Activated CD4-positive, alpha-beta T cell treated with anti-CD3 and anti-CD28 coated beads, Interleukin-2, amount 10 ng/mL, durations not matched to agents 7 days and 5 days (primary cell): Measurements from ENCODE around the gene ZNF667. TPM values are rescaled to one million over a fixed set of nuclear protein-coding genes. Genes with fewer than 3 reads are reported as not detected.

Experiments used
- CTCF ChIA-PET: fragments of 350-600 bp; sonication (Branson Sonifier 250); formaldehyde crosslinking; loops from one replicate; lab custom pipeline; 2021; ENCODE audit warnings: antibody characterized with exemption; lab: Charles Lee
- POLR2A ChIA-PET: fragments of 350-600 bp; sonication (Branson Sonifier 250); formaldehyde crosslinking; loops from one replicate; lab custom pipeline; 2021; ENCODE audit warnings: antibody characterized with exemption; lab: Charles Lee
- DNase-seq: peaks from one replicate; pipeline ENCODE4 v3.0.0-alpha.2; 2020
- H3K27ac Mint-ChIP-seq: one replicate; pipeline ENCODE4 v1.8.0; 2021; ENCODE audit warnings: mild to moderate bottlenecking, moderate library complexity, mixed read lengths
- H3K27me3 Mint-ChIP-seq: one replicate; pipeline ENCODE4 v1.8.0; 2021; ENCODE audit warnings: mixed read lengths
- H3K36me3 Mint-ChIP-seq: one replicate; pipeline ENCODE4 v1.8.0; 2021; ENCODE audit warnings: low read depth, mixed read lengths
- H3K4me1 Mint-ChIP-seq: one replicate; pipeline ENCODE4 v1.8.0; 2021; ENCODE audit warnings: mixed read lengths
- H3K4me3 Mint-ChIP-seq: one replicate; pipeline ENCODE4 v1.8.0; 2021; ENCODE audit warnings: mild to moderate bottlenecking, moderate library complexity, mixed read lengths
- H3K9me3 Mint-ChIP-seq: one replicate; pipeline ENCODE4 v1.8.0; 2021; ENCODE audit warnings: mixed read lengths
- total RNA-seq, 2 experiments: library from RNA; stranded (reverse); gene quantifications; one replicate each; pipeline ENCODE4 v1.2.3, GENCODE V29; 2021

Gene ZNF667
- total RNA-seq, 2 experiments from 2014 or later, result 1.00 to 1.0 TPM

DNA sequence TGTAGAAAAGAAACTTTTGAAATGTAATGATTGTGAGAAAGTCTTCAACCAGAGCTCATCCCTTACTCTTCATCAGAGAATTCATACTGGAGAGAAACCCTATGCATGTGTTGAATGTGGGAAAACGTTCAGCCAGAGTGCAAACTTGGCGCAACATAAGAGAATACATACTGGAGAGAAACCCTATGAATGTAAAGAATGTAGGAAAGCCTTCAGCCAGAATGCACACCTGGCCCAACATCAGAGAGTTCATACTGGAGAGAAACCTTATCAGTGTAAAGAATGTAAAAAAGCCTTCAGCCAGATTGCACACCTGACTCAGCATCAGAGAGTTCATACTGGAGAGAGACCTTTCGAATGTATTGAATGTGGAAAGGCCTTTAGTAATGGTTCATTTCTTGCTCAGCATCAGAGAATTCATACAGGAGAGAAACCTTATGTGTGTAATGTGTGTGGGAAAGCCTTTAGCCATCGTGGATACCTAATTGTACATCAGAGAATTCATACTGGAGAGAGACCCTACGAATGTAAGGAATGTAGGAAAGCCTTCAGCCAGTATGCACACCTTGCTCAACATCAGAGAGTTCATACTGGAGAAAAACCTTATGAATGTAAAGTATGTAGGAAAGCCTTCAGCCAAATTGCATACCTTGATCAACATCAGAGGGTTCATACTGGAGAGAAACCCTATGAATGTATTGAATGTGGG lies 53.7 kb downstream of the ZNF667 start:
- Mint-ChIP-seq H3K27me3 (no peaks in the 10 kb centered on the region), H3K4me3 (no peak overlapping the region), H3K27ac (no peak overlapping the region), H3K4me1 (no peaks in the 10 kb centered on the region), H3K9me3 (peaks cover 75% of the 10 kb centered on the region), H3K36me3 (peaks cover 61% of the 10 kb centered on the region)
- CTCF ChIA-PET, result no interaction called here
- DNase-seq, result no peak
- POLR2A ChIA-PET, result no interaction called here

DNA sequence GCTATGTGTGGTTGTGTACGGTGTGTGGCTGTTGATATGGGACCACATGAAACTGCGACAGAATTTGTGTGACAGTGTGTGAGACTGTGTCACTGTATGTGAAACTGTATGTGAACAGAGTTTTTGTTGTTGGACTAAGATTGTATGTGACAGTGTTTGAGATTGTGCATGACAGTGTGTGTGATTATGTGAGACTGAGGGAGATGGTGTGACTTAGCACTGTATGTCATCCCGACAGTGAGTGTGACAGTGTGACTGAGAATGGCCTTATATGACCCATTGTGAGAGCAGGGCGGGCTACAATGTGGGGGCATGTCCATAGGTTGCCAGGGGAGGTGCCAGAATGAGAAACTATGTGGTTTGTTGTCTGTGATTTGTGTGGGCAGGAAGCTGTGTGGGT lies 72.1 kb downstream of the ZNF667 start:
- H3K4me1 Mint-ChIP-seq, result peaks cover 24% of the 10 kb centered on the region
- H3K27ac Mint-ChIP-seq, result peak overlapping the region; percentile 96
- DNase-seq, result peak; percentile 14
- peaks cover 71% of the 10 kb centered on the region for H3K36me3 Mint-ChIP-seq
- H3K9me3 Mint-ChIP-seq, result peaks cover 60% of the 10 kb centered on the region
- peak overlapping the region; percentile 83 for H3K4me3 Mint-ChIP-seq
- POLR2A ChIA-PET, result no interaction called here
- CTCF ChIA-PET, result no interaction called here
- no peaks in the 10 kb centered on the region for H3K27me3 Mint-ChIP-seq

DNA sequence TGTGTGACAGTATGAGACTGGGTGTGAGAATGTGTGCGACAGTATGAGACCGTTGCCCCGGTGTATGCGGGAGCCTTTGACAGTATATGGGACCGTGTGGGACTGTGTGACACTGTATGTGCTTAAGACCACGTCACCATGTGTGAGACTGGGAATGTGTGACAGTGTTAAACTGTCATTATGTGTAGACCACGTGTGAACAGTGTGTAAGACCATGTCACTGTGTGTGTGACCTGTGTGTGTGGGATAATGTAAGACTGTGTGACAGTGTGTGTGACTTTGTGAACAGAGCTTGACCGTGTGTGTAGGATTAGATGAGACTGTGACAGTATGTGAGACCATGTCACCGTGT lies 72.5 kb downstream of the ZNF667 start:
- ChIA-PET POLR2A (interaction anchor here (0.5 kb wide), 1 partner anchor 31 kb away, joined by 4 read pairs; no protein-coding TSS in a partner anchor), CTCF (interaction anchor here (1.1 kb wide), 1 partner anchor 10 kb away, joined by 3 read pairs; no protein-coding TSS in a partner anchor)
- Mint-ChIP-seq H3K4me1 (peaks cover 24% of the 10 kb centered on the region), H3K27me3 (no peaks in the 10 kb centered on the region), H3K36me3 (peaks cover 68% of the 10 kb centered on the region), H3K27ac (peak overlapping the region; percentile 96), H3K4me3 (peak overlapping the region; percentile 83), H3K9me3 (peaks cover 59% of the 10 kb centered on the region)
- no peak for DNase-seq

DNA sequence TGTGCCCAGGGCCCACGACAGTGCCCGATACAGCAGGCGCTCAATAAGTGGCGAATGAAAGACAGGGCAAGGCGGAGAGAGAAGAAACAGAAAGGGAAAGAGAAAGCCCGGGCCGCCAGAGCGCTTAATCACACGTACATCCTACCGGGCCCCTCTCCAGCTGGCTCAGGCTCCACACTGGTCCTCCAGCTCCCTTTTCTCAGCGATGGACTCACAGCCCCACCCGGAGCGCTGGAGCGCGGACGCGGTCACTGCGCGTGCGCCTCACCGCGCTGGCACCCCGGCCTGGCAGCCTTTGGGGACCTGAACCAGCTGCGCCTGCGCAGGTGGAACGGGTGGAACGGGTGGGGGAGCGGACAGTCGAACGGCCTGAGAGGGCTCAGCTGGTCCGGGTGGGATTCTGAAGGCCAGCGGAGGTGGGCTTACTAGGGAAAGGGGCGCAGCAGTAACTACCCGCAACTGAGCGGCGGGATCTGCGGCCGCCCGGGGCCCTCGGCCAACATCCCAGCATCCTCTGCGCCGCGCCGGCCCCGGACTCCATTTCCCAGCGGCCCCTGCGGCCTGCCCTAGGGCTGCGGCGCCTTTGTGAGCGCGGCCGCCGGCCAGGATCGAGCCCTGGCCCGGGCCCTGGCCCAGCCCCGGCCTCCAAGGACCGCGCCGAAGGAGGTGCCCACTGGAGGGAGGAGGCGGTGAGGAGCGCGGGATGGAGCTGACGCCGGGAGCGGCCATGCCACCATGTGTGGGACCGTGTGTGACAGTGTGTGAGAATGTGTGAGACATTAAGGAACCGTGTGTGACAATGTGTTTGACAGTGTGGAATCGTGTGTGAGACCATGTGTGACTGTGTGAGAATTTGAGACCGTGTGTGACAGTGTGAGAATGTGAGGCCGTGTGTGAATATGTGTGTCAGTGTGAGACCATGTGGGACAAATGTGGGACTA lies 73.1 kb downstream of the ZNF667 start, which contains the start of gene ZNF583:
Gene ZNF583 (plus strand): TSS at position 569 of the 941 bp plus-strand sequence. CDS start 2,783 bp downstream, outside the sequence.
- Mint-ChIP-seq H3K27ac (peak within 1 kb of the TSS; percentile 96), H3K9me3 (peaks cover 64% of the 10 kb centered on the region), H3K27me3 (no peaks in the 10 kb centered on the region), H3K4me3 (peak within 1 kb of the TSS; percentile 83), H3K4me1 (peaks cover 24% of the 10 kb centered on the region), H3K36me3 (peaks cover 69% of the 10 kb centered on the region)
- ChIA-PET CTCF (interaction anchor here (1.1 kb wide), 1 partner anchor 9 kb away, joined by 3 read pairs; no protein-coding TSS in a partner anchor), POLR2A (interaction anchor here (0.5 kb wide), 1 partner anchor 31 kb away, joined by 4 read pairs; no protein-coding TSS in a partner anchor)
- DNase-seq, result peak; percentile 90

DNA sequence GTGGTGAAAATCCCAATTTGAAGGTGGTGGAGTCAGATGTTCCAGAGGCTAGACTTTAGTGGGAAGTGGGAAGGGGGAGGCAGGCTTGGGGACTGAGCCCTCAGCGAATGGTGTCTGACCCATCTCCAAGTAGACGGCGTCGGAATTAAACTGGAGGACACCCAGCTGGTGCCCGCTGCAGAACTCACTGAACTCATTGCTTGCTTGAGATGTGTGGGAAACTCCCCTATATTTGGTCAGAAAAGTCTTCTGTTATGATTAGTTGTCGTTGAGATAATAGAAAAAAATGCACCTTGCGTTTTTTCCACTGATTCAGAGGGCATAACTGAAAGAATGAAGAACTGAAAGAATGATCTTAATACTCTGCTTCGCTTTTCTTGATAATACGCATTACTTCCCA lies 73.9 kb downstream of the ZNF667 start:
- DNase-seq, result no peak
- ChIA-PET CTCF (no interaction called here), POLR2A (no interaction called here)
- Mint-ChIP-seq H3K27ac (peak overlapping the region; percentile 96), H3K4me1 (peaks cover 24% of the 10 kb centered on the region), H3K4me3 (peak overlapping the region; percentile 83), H3K27me3 (no peaks in the 10 kb centered on the region), H3K9me3 (peaks cover 62% of the 10 kb centered on the region), H3K36me3 (peaks cover 67% of the 10 kb centered on the region)

DNA sequence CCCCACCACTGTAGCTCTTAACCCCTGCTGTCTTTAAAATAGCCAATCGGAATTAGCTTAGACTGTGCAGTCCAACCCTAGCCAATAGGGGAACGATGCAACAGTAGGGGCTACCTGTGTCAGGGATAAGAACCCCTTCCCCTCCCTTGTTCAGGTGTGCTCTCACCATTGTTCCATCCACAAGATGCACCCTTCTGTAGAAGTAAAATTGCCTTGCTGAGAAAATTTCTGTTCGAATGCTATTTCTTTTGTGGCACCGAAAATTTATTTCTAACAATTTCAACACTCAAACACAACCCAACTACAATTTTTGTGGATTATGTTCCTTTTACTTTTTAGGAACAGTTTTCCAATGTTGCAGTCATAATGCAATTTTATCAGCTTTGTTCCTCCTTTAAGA lies 76.7 kb downstream of the ZNF667 start:
- H3K9me3 Mint-ChIP-seq, result peaks cover 57% of the 10 kb centered on the region
- H3K4me1 Mint-ChIP-seq, result peaks cover 20% of the 10 kb centered on the region
- CTCF ChIA-PET, result no interaction called here
- H3K27ac Mint-ChIP-seq, result no peak overlapping the region
- DNase-seq, result no peak
- no peak overlapping the region for H3K4me3 Mint-ChIP-seq
- no peaks in the 10 kb centered on the region for H3K27me3 Mint-ChIP-seq
- POLR2A ChIA-PET, result no interaction called here
- H3K36me3 Mint-ChIP-seq, result peaks cover 56% of the 10 kb centered on the region

DNA sequence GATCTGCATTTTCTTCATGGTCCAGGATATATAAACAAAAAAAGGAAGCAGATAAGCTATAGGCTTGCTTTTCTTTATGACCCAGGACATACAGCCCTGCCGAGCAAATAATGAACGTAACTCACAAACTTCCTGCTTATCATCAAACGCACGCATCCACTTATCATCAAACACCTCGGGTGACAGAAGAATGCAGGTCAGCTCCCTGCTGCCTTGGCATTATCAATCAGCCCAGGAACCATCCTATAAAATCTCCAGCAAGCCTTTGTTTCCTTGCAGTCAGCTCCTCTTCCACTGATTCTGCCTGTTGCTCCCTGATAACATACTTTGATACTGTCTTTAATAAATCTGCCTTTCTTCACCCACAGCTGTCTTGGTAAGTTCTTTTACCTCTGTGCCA lies 78.3 kb downstream of the ZNF667 start:
- ChIA-PET POLR2A (no interaction called here), CTCF (no interaction called here)
- no peak overlapping the region for H3K4me3 Mint-ChIP-seq
- no peaks in the 10 kb centered on the region for H3K27me3 Mint-ChIP-seq
- no peak overlapping the region for H3K27ac Mint-ChIP-seq
- no peak for DNase-seq
- peaks cover 55% of the 10 kb centered on the region for H3K9me3 Mint-ChIP-seq
- H3K4me1 Mint-ChIP-seq, result peaks cover 9% of the 10 kb centered on the region
- peaks cover 50% of the 10 kb centered on the region for H3K36me3 Mint-ChIP-seq

DNA sequence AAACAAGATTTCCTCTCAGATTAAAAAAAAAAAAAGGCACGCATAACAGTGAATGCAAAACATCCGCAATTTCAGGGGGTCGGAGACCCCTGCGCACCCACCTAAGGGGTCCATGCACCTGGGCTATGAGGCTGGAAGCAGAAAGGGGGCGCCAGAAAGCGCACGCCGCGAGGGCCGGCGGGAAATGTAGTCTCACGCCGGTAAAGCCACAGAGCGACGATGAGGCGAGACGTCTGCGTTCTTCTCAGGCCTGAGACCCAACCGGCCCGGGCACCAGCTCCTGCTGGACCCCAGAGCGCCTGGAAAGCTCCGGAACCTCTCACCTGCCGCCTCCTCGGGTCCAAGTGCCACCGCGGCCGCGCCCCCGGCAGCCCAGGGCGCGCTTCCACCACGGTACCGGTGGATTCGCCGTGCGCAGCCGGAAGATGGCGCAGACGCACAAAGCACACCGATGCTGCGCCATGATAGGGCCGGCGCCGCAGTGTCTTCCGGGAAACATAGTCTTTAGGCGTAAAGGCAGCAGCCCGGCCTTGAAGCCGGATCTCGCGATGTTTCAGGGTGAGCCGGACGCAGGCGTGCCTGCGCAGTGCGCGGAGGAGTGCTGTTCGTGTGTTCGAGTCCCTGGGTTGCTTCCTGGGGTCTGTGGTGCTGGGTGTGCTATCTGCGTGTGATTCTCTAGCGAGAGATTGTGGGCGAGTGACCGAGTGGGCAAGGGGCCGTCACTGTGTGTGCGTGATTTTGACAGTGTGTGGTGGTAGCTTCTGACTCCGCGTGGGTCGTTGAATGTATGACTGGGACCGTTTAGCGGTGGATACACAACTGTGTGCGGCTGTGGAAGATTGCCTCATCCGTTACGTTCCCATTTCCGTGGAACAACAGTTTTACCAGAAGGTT lies 83.8 kb downstream of the ZNF667 start, which contains the start of gene ZNF582:
Gene ZNF582 (minus strand): TSS at position 416 of the 894 bp plus-strand sequence. CDS start 1,782 bp downstream, outside the sequence.
- Mint-ChIP-seq H3K27me3 (no peaks in the 10 kb centered on the region), H3K36me3 (peaks cover 50% of the 10 kb centered on the region), H3K27ac (peak within 1 kb of the TSS; percentile 97), H3K9me3 (peaks cover 57% of the 10 kb centered on the region), H3K4me3 (peak within 1 kb of the TSS; percentile 88), H3K4me1 (peaks cover 14% of the 10 kb centered on the region)
- POLR2A ChIA-PET, result no interaction called here
- CTCF ChIA-PET, result interaction anchor here (0.6 kb wide), 1 partner anchor 1374 kb away, joined by 3 read pairs; no protein-coding TSS in a partner anchor
- peak; percentile 96 for DNase-seq

Other genes starting within 250 kb of the ZNF667 start
- gene EDDM13, start 204.6 kb downstream of the ZNF667 start, total RNA-seq, result 1 to 10 TPM; 1.1 to 2.2 TPM
- 1 to 10 TPM; 9.3 to 9.4 TPM for gene ZSCAN5A, start 162.5 kb downstream of the ZNF667 start, total RNA-seq
- 1 to 10 TPM; 2.9 to 3.7 TPM for gene ZNF582, start 83.8 kb downstream of the ZNF667 start, total RNA-seq
- 1 to 10 TPM; 5.8 TPM for gene ZNF583, start 73.0 kb downstream of the ZNF667 start, total RNA-seq
- gene ZNF471, start 30.5 kb upstream of the ZNF667 start, total RNA-seq, result 1 to 10 TPM; 1.1 to 1.5 TPM
- gene ZFP28, start 61.6 kb upstream of the ZNF667 start, total RNA-seq, result 1 to 10 TPM; 4.7 to 5.6 TPM
- 1 to 10 TPM; 4.4 to 6.3 TPM for gene ZNF470, start 90.1 kb upstream of the ZNF667 start, total RNA-seq
- 1 to 10 TPM; 6.4 TPM for gene ZNF71, start 118.0 kb upstream of the ZNF667 start, total RNA-seq
- under 1 TPM; 0.20 to 0.25 TPM for gene SMIM17, start 165.8 kb upstream of the ZNF667 start, total RNA-seq
- 1 to 10 TPM; 1.4 to 1.7 TPM for gene ZNF835, start 194.4 kb upstream of the ZNF667 start, total RNA-seq